ENCODE results near the gene BANF2.
"Not testable (repeated sequence)": the region's sequence is repeated elsewhere in the genome, so short reads cannot be mapped to it uniquely, and the experiment has no call there.

Gene BANF2

GRCh38 chr20:17699931-17700351 lies at the start of gene BANF2:
Gene BANF2 (plus strand): TSS chr20:17699966. CDS start chr20:17725026, 25,060 bp downstream.
- DNase-seq, result no peak

GRCh38 chr20:17650301-17651128 lies 49.3 kb upstream of the BANF2 start:
- no peak for DNase-seq

- no peak for DNase-seq
Observed at GRCh38 chr20:17651129-17651759, 48.5 kb upstream of the BANF2 start.

- DNase-seq, result no peak
Observed at GRCh38 chr20:17651760-17652388, 47.9 kb upstream of the BANF2 start.

- DNase-seq, result no peak
Observed at GRCh38 chr20:17652411-17652810, 47.4 kb upstream of the BANF2 start.

GRCh38 chr20:17653835-17654648 lies 45.7 kb upstream of the BANF2 start:
- no peak for DNase-seq

- peak in 1 of 2 experiments; percentile 20 for DNase-seq
Observed at GRCh38 chr20:17654649-17655285, 45.0 kb upstream of the BANF2 start.

GRCh38 chr20:17655286-17655651 lies 44.5 kb upstream of the BANF2 start:
- DNase-seq, result no peak

- no peak for DNase-seq
Observed at GRCh38 chr20:17655865-17656479, 43.8 kb upstream of the BANF2 start.

- DNase-seq, result no peak
Observed at GRCh38 chr20:17657079-17657825, 42.5 kb upstream of the BANF2 start.

GRCh38 chr20:17657898-17658647 lies 41.7 kb upstream of the BANF2 start:
- no peak for DNase-seq

GRCh38 chr20:17658648-17658993 lies 41.1 kb upstream of the BANF2 start:
- DNase-seq, result no peak

GRCh38 chr20:17659344-17659743 lies 40.4 kb upstream of the BANF2 start:
- DNase-seq, result not testable (repeated sequence)

- no peak for DNase-seq
Observed at GRCh38 chr20:17659801-17660200, 40.0 kb upstream of the BANF2 start.

GRCh38 chr20:17660667-17661066 lies 39.1 kb upstream of the BANF2 start:
- DNase-seq, result no peak

GRCh38 chr20:17661121-17661744 lies 38.5 kb upstream of the BANF2 start:
- DNase-seq, result no peak

GRCh38 chr20:17662333-17663039 lies 37.3 kb upstream of the BANF2 start:
- no peak for DNase-seq

GRCh38 chr20:17663040-17663399 lies 36.7 kb upstream of the BANF2 start:
- DNase-seq, result no peak

- no peak for DNase-seq
Observed at GRCh38 chr20:17663486-17663885, 36.3 kb upstream of the BANF2 start.
